Smooth muscle cell (in vitro differentiated cells): ENCODE results near the gene NFATC4. TPM values are rescaled to one million over a fixed set of nuclear protein-coding genes. Genes with fewer than 3 reads are reported as not detected.

Source experiments
- DNase-seq: peaks from one replicate; lab custom pipeline; 2025; ENCODE audit not compliant: unreplicated experiment; lab: John Stamatoyannopoulos, UW
- H2AFZ ChIP-seq: fragments of 200-600 bp; sonication (generic); 2 replicates; pipeline ENCODE4 v1.6.0; 2016; ENCODE audit warnings: antibody characterized with exemption, low read depth, mild to moderate bottlenecking
- H3F3A ChIP-seq: fragments of 200-600 bp; sonication (generic); 2 replicates; pipeline ENCODE4 v1.6.0; 2017; ENCODE audit warnings: antibody characterized with exemption, low read depth
- H3K27ac ChIP-seq: fragments of 200-600 bp; sonication (generic); 2 replicates; pipeline ENCODE4 v1.5.1; 2016; ENCODE audit warnings: low read depth, mild to moderate bottlenecking
- H3K27me3 ChIP-seq: fragments of 200-600 bp; sonication (generic); 2 replicates; pipeline ENCODE4 v1.6.1; 2016; ENCODE audit warnings: low read depth, mild to moderate bottlenecking
- H3K36me3 ChIP-seq: fragments of 200-600 bp; sonication (generic); 2 replicates; pipeline ENCODE4 v1.5.1; 2016; ENCODE audit warnings: low read depth
- H3K4me1 ChIP-seq: fragments of 200-600 bp; sonication (generic); 2 replicates; pipeline ENCODE4 v1.5.1; 2016; ENCODE audit warnings: low read depth
- H3K4me2 ChIP-seq: fragments of 200-600 bp; sonication (generic); 2 replicates; pipeline ENCODE4 v1.6.0; 2016; ENCODE audit warnings: mild to moderate bottlenecking
- H3K4me3 ChIP-seq: fragments of 200-600 bp; sonication (generic); 2 replicates; pipeline ENCODE4 v1.5.1; 2016; ENCODE audit warnings: mild to moderate bottlenecking
- H3K79me2 ChIP-seq: fragments of 200-600 bp; sonication (generic); 2 replicates; pipeline ENCODE4 v1.6.0; 2016; ENCODE audit warnings: low read depth, mild to moderate bottlenecking
- H3K9ac ChIP-seq: fragments of 200-600 bp; sonication (generic); 2 replicates; pipeline ENCODE4 v1.6.0; 2016; ENCODE audit warnings: low read depth
- H3K9me3 ChIP-seq: fragments of 200-600 bp; sonication (generic); replicated peaks from 2 replicates; pipeline ENCODE4 v1.5.1; 2016; ENCODE audit warnings: low read depth
- H4K20me1 ChIP-seq: fragments of 200-600 bp; sonication (generic); 2 replicates; pipeline ENCODE4 v1.6.0; 2016; ENCODE audit warnings: low read depth
- CTCF ChIP-seq: fragments of 200-600 bp; sonication (generic); IDR thresholded peaks from 2 replicates; pipeline ENCODE4 v1.5.1; 2017; ENCODE audit warnings: borderline replicate concordance, mild to moderate bottlenecking, antibody characterized with exemption; ENCODE audit not compliant: insufficient read depth, poor library complexity, severe bottlenecking
- WGBS: methylation state at CpG from one replicate; pipeline ENCODE4 v1.1.7; 2016; ENCODE audit warnings: low lambda C conversion rate; 5-methylcytosine and 5-hydroxymethylcytosine counted together
- polyA plus RNA-seq: library from polyadenylated mRNA; unstranded; fragments of >200 nt; fragmentation: Nextera tagmentation; extraction: Ambion mirVana; gene quantifications from 2 replicates; pipeline ENCODE4 v1.2.1, GENCODE V29; 2016
- total RNA-seq: library from RNA; depleted of rRNA; stranded (reverse); fragments of >200 nt; gene quantifications from 2 replicates; pipeline ENCODE4 v1.2.3, GENCODE V29; 2014

The NFATC4 gene
- total and polyA plus RNA-seq, 2 experiments from 2014 or later: 44.6 to 84.7 TPM

GRCh38 chr14:24416932-24417619 is 49.1 kb downstream of the NFATC4 start:
- 95% methylated on average over 16 of the region's 16 CpGs for WGBS

GRCh38 chr14:24417832-24418491 is 50.0 kb downstream of the NFATC4 start:
- H4K20me1 ChIP-seq: no peaks in the 10 kb centered on the region
- no peak overlapping the region for H2AFZ ChIP-seq

More at GRCh38 chr14:24416932-24417619, 49.1 kb downstream of the NFATC4 start:
- H2AFZ ChIP-seq: no peak overlapping the region
- no peak for TF ChIP-seq CTCF
- no peak overlapping the region for H3K4me3 ChIP-seq
- H4K20me1 ChIP-seq: no peaks in the 10 kb centered on the region
- no peak overlapping the region for H3K27ac ChIP-seq
- no peak for DNase-seq
- no peaks in the 10 kb centered on the region for H3K27me3 ChIP-seq
- no peaks in the 10 kb centered on the region for H3K9me3 ChIP-seq
- H3K4me2 ChIP-seq: no peak overlapping the region
- no peaks in the 10 kb centered on the region for H3K79me2 ChIP-seq
- H3K36me3 ChIP-seq: no peaks in the 10 kb centered on the region
- no peak overlapping the region for H3K9ac ChIP-seq
- H3K4me1 ChIP-seq: no peaks in the 10 kb centered on the region
- peaks cover 6% of the 10 kb centered on the region for H3F3A ChIP-seq

GRCh38 chr14:24418492-24418873 is 50.5 kb downstream of the NFATC4 start:
- WGBS: 91% methylated on average over 6 of the region's 6 CpGs
- Histone ChIP-seq H3K27ac (no peak overlapping the region), H3K4me1 (no peaks in the 10 kb centered on the region), H3K79me2 (no peaks in the 10 kb centered on the region), H3K36me3 (no peaks in the 10 kb centered on the region), H3K4me2 (no peak overlapping the region), H3K9ac (no peak overlapping the region), H3F3A (peaks cover 10% of the 10 kb centered on the region), H4K20me1 (no peaks in the 10 kb centered on the region), H3K9me3 (no peaks in the 10 kb centered on the region), H3K27me3 (no peaks in the 10 kb centered on the region), H2AFZ (no peak overlapping the region), H3K4me3 (no peak overlapping the region)
- no peak for TF ChIP-seq CTCF
- no peak for DNase-seq

More at GRCh38 chr14:24417832-24418491, 50.0 kb downstream of the NFATC4 start:
- Histone ChIP-seq H3K4me3 (no peak overlapping the region), H3K79me2 (no peaks in the 10 kb centered on the region), H3K4me2 (no peak overlapping the region), H3F3A (peaks cover 10% of the 10 kb centered on the region), H3K9me3 (no peaks in the 10 kb centered on the region), H3K4me1 (no peaks in the 10 kb centered on the region), H3K27ac (no peak overlapping the region), H3K27me3 (no peaks in the 10 kb centered on the region), H3K36me3 (no peaks in the 10 kb centered on the region), H3K9ac (no peak overlapping the region)
- no peak for DNase-seq
- TF ChIP-seq CTCF: no peak
- 88% methylated on average over 6 of the region's 6 CpGs for WGBS
